ENCODE results near the gene HAGHL.

- no peak for TF ChIP-seq CTCF (IDR thresholded peaks at IDR 0.05 in 2 of 3, conservative IDR thresholded peaks at IDR 0.05 in 1 of 3; ENCODE audit: borderline replicate concordance in 1 of 3, insufficient read depth in 1 of 3, low read depth in 2 of 3, low read length in 2 of 3)
- no peak for TF ChIP-seq EZH2 (IDR thresholded peaks at IDR 0.05)
- TF ChIP-seq POLR2AphosphoS5 (IDR thresholded peaks at IDR 0.05; ENCODE audit: low read depth, low read length): no peak
- no peak for TF ChIP-seq RAD21 (IDR thresholded peaks at IDR 0.05; ENCODE audit: low read depth)
- no peak for TF ChIP-seq JUND (IDR thresholded peaks at IDR 0.05)
- TF ChIP-seq EZH2phosphoT487 (IDR thresholded peaks at IDR 0.05; ENCODE audit: borderline replicate concordance): no peak
- no peak for TF ChIP-seq MAX (IDR thresholded peaks at IDR 0.05)
- TF ChIP-seq ATF3 (IDR thresholded peaks at IDR 0.05): no peak
- no peak for TF ChIP-seq SRF (IDR thresholded peaks at IDR 0.05; ENCODE audit: low read depth)
These were observed 38.1 kb downstream of the HAGHL start for GRCh38 chr16:764848-765487.
